Measurements from ENCODE around the gene THSD7B.
A peak's percentile ranks its signal among the peaks of the same experiment; 100 is the strongest.
"Not testable (repeated sequence)": the region's sequence is repeated elsewhere in the genome, so short reads cannot be mapped to it uniquely, and the experiment has no call there.

THSD7B gene

DNA sequence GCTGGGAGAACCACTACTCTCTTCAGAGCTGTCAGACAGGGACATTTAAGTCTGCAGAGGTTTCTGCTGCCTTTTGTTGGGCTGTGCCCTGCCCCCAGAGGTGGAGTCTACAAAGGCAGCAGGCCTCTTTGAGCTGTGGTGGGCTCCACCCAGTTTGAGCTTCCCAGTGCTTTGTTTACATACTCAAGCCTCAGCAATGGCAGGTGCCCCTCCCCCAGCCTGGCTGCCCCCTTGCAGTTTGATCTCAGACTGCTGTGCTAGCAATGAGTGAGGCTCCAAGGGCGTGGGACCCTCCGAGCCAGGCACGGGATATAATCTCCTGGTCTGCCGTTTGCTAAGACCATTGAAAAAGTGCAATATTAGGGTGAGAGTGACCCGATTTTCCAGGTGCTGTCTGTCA lies 822.5 kb downstream of the THSD7B start:
- DNase-seq, result not testable (repeated sequence)

DNA sequence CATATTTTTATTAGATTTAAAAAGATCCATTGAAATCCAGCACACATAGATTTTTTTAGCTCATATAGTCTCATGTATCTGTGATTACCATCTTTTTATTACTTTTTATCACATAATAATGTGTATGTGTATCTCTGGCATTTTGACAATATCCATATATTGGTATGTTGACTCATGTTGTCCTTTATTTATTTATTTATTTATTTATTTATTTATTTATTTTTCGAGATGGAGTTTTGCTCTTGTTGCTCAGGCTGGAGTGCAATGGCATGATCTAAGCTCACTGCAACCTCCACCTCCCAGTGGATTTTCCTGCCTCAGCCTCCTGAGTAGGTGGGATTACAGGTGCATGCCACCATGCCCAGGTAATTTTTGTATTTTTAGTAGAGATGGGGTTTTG lies 823.2 kb downstream of the THSD7B start:
- DNase-seq, result not testable (repeated sequence)

DNA sequence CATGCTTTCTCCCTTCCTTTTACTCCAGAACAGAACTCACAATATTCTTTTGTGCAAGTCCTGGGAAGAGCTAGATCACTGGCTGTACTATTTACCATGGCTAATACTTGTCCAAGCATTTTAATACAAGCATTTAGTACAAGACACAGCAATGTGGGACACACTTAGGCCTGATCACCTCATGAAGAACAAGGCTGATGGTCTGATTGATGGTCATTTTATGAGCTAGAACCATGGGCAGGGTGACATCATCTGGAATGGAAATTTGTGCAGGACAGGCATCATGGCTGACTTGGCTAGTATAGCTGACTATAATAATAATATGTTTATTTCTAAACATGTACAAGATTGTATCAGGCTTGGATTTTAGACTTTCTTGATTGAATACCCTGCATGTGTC lies 824.8 kb downstream of the THSD7B start:
- DNase-seq, result no peak

DNA sequence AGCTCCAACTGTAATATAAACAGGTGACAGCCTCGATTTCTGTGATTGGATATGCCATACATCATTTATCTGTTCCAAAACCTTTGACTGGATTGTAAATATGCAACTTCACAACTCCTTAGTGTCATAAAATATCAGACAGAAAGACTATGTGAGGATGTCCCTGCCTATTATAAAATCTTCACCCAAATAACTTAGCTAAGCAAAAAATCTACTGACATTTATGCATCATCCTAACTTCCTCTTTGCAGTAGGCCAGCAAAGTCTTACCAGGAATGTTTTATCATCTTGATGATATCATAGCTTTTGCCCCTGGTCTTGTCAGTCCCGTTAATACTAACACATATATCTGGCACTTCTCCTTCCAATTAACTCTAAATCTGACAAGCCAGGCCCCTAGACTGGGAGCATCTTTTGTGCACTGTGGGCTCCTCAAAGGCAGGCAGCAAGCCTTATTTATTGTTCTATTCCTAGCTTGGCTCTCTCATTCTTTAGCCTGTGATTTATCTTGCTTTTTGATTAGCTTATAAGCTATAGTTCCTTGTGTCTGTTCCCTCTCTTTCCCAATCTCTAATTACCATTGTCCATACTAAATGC lies 842.5 kb downstream of the THSD7B start:
- DNase-seq, result no peak

DNA sequence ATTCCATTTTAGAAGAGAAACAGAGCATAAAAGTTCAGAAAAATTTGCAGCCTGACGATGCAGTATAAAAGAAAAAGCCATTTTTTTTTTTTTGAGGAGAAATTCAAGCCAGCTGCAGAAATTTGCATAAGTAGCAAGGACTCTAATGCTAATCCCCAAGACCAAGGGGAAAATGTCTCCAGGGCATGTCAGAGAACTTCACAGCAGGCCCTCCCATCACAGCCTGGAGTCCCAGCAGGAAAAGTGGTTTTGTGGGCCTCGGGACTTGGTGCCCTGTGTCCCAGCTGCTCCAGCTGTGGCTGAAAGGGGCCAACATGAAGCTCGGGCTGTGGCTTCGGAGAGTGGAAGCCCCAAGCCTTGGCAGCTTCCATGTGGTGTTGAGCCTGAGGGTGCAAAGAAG lies 873.6 kb downstream of the THSD7B start:
- DNase-seq, result no peak

DNA sequence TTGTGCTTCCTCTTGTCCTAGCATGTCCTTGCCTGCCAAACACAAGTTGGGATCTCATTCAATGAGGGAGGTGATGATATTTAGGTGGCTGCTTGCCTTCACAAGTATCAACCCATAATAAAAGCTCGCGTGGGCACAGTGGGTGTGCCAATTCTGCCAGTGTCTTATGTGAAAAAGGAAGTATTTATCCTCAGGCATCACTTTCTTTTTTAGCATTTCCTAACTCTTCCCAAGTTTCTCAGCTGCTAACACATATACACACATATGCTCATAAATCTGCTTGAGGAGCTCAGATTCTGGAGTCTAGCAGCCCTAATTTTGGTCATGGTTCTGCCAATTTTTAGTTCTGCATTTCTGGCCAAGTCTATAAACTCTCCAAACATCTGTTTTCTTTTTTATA lies 879.4 kb downstream of the THSD7B start:
- no peak for DNase-seq

DNA sequence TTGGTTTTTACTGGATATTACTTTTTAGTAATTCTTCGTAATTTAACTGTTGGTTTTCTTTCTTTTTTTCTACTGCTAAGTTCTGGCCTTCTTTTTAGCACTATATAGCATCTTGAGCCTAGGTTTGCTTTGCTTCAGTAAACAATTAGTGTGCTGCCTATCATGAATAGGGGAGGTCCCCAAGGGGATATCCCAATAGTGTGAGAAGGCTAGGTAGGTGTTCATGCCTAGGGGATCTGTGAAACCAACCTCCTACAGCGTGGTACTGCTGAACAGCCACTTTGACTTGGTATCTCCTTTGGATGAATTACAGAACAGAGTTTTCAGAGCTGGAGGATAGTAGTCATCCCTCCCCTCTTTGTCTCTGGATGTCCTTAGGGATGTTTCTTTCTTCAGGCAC lies 888.7 kb downstream of the THSD7B start:
- DNase-seq, result no peak

DNA sequence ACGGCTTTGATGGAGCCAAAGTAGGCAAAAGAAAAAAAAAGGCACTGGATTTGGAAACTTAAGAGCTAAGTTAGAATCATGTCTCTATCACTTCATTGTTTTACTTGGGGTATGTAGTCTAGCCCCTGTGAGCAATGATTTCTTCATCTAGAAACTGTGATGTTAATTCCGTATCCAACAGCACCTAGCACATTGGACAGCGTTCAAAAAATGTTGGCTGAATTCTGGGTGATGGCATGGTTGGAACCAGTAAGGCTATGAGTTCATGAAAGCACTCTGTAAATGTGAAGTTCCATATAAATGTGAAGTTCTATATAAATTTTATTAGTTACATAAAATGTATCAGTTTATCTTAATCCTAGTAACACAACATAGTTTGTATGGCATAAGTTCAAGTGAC lies 890.5 kb downstream of the THSD7B start:
- DNase-seq, result no peak

DNA sequence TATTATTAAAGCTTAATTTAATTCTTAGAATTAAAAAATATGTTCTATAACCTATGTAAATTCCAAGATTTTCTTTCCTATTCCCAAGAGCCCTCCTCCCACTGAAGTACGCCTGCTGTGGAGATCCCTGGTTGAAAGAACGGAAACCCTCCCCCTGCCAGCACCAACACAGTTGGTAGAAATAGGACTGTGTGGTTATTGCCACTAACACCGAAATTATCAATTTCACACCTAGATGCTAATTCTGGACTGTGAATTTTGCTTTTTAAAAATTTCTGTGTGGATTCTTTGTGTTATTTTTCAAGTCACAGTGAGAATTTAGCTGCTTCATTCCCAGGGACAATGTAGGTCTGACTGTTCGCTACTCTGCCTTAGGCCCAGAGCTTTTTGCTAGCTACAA lies 893.1 kb downstream of the THSD7B start:
- DNase-seq, result no peak

DNA sequence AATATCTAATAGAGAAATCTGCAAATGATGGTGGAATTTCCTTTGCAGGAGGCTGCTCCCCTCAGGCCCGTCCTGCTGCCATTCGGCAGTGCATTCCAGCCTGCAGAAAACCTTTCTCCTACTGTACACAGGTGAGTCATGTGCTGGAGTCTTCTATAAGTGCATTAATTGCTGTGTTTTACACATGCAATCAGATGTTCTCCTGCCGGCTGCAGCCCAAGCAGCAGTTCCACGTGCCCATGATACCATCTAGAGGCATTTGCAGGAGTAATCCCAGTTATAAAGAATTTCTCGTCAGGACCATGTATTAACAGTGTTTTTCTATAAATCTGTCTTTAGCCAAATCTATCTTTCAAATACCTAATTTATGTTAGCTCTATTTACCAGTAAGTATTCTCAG lies 894.3 kb downstream of the THSD7B start:
- DNase-seq, result peak; percentile 1

DNA sequence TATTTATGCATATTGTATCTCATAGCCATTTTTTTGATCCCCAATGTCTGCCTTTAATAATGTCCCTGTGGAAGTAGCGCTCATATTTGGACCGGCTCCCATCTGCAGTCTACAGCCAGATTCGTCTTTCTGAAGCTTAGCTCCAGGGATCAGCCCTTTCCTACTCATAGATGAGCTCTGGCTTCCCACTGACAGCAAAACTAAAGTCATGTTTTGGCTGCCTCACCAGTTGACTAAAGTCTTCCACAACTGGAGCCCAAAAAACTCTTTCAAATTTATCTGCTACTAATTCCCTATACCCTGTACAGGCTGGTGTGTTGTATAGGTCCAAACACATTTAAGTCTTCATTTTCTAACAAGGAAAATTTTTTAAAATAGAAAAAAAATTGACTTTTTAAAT lies 904.8 kb downstream of the THSD7B start:
- DNase-seq, result no peak

DNA sequence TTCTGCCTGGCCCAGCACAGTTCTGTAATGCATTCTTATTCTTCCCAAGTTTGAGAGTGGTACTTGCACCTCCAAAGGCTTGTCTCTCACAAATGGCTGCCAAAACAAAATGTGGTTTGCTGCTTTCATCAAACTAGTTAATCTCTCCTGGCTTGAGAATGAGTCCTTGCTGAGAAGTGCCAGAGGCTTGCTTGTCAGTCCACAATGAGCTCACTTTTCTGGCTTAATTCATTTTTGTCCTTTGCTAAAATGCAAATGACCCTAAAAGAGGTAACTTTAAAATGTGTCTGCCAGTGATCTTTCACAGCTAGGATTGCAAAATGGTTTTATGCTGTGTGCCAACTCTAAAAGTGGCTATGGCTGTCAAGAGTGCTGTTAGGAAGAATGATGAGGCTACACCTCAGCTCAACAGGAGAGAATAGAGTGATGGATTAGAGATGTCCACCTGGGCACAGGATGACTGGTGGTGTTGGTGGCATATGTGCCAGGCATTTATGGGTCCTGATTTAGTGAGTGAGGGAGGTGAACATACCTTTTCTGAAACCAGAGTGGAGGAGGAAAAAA lies 907.7 kb downstream of the THSD7B start:
- no peak for DNase-seq

DNA sequence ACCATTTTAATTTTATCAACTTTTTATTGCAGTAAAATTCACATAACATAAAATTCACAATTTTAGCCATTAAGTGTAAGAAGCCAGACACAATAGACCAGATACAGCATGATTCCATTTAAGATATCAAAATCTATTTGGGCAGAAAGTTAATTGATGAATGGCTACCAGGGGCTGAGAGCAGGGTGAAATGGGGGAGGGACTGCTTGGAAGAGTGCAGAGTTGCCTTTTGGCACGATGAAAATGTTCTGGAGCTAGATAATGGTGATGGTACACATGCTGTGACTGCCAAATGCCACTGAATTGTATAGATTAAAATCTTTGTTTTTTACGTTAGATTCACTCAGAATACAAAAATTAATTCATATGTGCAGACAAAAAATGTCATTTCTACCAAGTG lies 909.6 kb downstream of the THSD7B start:
- no peak for DNase-seq

DNA sequence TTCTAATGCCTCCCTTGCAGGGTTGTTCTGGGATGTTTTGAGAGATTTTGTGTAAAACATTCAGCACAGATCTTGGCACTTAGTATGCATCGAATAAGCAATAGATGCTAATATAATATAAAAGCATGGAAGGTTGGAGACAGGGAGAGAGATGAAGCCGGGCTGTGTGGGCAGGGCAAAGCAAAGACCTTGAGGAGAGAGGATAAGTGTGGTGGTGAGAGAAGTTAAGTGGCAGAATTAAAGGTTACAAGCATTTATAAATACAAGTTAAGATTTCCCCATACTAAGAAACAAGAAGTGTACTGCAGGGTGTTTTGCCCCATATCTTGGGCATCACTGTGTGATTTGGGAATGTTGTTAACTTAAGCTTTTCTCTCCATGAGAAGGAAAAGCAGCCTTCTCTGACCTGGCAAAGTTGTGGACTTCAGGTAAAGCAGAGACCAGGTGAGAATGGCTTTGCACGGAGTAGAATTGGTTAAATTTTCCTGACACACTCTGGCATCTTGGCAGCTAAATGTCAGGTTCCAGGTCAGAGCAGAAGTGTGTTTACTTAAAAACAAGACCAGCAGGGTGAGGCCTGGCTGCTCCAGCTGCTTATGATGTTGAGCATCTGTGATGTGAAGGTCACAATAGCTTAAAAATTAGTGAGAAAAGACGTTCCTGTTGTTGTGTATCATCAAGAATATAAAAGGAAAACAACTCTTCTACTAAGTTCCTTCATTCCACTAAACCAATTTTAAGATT lies 910.4 kb downstream of the THSD7B start:
- DNase-seq, result no peak

DNA sequence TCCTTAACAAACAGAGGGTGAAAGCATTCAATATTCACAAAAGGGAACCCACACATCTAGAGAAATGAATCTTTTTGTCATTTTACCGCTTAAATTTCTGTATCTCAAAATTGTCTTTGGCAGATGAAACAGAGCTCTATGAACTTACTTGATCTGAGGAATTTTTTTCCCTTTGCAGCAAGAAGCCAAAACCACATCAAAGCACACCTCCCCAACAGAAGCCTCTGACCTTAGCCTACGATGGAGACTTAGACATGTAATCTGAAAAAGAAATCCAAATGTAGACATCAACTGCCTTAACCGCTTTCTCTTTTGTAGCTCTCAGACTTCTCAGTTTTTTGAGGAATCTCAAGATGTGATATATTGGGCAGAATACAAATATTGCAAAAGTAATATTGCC lies 911.0 kb downstream of the THSD7B start:
- no peak for DNase-seq

DNA sequence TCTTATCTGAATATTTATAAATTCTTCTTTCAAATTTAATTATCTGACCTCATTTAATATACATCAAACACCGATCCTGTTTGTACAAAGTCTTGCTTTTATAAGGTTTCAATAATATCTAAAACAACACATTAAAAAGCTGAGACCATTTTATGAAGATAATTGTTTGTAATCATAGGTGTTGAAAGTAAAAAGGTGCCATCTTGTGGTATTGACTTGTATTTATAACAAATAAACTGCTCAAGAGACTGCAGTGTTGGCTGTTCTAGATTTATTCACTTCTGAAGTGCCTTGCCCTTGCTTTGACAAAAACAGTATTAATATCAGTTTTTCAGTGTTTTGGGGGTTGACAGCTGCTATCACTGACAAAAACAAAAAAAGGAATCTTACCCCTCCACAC lies 912.1 kb downstream of the THSD7B start:
- no peak for DNase-seq

DNA sequence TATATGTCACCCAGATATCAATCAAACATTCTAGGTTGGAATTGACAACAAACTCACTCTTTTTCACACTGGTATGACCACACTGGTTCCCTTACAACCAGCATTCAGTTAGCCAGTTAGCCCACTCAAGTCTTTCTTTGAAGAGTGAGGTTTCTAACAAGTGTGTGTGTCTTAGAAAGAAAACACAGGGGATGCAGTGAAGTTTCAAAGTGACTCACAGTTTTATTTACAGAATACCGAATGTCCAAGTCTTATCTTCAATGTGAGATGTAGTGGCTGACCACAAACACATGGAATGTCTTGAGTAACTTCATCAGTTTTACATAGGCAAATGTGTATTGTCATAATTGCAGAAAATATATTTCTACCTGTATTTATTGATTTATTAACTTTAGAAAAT lies 924.2 kb downstream of the THSD7B start:
- no peak for DNase-seq

DNA sequence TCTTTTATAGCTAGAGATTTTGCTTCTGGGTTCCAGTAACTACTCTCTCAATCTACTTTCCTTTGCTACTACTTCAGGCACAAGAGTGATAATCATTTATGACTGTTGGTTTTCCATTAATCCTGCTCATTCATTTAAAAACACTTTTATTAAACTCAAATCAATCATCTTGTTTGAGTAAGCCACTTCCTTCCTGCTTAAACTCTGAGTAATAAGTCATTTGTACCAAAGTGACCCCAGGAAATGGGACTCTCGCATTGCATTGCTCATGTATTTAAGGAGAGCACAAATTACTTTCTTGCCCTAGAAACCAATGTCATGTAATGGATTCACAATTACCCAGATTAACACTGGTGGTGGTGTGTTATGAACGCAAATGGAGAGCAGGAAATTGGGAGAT lies 928.2 kb downstream of the THSD7B start:
- DNase-seq, result peak; percentile 2

DNA sequence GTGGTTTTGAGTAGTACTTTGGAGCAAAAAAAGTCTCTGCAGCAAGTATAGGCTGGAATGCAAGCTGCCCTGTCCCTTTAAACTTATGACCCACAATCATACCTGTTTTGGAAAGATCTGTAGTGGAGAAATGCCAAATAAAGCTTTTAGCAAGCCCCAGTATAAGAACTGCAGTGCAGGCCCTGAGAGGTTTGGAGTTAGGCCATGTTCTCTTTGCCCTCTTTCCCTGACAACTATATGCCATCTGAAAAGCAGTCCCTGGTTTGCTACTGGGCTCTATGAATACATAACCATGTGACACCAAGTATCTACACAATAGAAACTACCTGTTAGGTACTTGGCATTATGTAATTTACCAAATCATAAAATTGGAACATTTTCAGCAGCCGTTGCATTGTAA lies 931.6 kb downstream of the THSD7B start:
- DNase-seq, result no peak

DNA sequence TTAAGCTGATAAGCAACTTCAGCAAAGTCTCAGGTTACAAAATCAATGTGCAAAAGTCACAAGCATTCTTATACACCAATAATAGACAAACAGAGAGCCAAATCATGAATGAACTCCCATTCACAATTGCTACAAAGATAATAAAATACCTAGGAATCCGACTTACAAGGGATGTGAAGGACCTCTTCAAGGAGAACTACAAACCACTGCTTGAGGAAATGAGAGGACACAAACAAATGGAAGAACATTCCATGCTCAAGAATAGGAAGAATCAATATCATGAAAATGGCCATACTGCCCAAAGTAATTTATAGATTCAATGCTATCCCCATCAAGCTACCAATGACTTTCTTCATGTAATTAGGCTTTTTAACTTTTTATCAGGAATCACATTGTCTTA lies 934.9 kb downstream of the THSD7B start:
- DNase-seq, result not testable (repeated sequence)

DNA sequence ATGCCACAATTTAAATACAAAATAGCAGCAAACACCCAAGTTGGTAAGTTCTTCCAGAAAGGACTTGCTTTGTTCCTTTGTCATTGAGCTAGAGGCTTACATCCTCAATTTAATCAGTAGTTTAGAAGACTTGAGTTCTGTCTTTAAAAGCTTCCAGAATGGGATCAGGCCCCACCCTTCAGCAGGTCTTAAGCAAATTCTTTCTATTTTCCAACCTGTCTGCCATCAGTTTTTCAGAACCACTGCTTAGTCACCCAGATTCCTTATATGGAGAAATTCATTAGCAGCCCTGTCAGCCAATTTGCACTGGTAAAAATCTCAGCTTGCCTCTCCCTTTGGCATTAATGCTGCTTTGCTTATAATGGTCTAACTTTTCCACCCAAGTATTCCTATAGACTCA lies 935.3 kb downstream of the THSD7B start:
- no peak for DNase-seq

DNA sequence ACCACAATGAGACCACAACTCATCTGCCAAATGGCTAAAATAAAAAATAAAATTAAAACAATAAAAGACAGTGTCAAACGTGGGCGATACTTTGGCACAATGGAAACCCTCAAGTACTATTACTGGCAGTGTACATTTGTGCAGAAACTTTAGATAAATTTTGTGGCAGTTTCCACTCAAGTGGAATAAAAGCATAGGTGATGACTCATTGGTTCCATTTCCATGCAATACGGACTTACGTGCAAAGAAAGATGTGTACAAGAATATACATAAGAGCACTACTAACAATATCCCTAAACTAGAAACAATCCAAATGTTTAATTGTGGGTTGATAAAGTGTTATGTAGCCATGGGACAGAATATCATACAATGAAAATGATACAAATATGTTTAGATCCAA lies 940.0 kb downstream of the THSD7B start:
- no peak for DNase-seq

DNA sequence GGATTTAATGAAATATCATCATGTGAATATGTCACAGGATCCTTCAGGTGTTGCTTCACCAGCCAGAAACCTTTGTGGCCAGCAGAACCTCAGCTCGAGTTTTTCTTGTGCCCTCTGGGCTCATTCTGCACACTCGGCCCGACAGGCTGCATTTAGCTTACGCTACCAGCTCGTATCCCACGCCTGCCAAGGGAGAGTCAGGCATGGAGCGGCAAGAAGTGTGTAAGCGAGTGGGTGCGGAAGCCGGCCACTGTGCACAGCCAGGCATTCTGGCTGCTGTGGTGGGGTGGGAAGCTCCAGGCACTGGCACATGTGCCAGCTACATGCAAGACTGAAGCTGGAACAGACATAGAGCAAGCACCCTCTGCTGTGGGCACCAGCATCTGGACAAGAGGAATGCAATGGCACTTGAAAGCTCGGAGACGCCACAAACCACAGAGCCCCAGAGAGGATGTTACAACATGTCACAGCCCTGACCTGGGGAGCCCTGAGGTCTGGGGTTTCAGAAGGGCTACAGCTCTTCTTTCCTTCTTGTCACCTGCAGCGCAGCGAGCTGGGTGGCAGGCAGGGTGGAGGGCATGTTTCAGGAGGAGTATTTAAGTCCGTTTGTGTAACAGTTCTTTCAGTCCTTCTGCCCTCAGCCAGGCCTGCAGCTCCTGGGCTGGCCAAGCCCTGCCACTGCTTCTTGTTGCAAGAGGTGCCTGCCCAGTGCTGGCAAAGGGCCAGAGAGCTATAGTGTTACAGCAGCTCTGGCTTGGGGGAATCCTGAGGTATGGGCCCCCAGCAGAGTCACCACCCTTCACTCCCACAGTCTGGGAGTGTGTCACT lies 941.7 kb downstream of the THSD7B start:
- no peak for DNase-seq

DNA sequence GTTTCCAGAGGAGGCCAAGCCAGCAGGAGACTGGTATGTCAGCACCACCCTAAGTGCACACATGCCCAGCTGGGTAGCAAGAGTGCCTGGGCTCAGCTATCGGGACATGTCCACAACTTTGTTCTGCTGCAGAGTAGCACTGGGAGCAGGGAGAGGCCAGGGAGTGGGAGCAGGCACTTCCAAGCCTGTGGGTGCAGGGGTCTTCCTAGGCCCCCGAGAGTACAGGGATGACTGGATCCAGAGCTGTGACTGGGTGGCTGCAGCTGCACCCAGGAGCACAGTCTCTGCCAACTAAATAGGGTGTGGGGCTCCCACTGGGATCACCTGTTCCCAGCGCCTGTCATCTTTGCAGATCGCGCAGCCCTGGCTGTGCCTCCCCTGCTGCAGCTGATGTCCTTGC lies 943.0 kb downstream of the THSD7B start:
- no peak for DNase-seq

Data from fibroblast of skin of right quadriceps (primary cell).